Esophagus muscularis mucosa (tissue), 4 donors: ENCODE measurements around the gene SLC9A6. TPM values are rescaled to one million over a fixed set of nuclear protein-coding genes. Genes with fewer than 3 reads are reported as not detected.

Experiments
- DNase-seq: peaks from one replicate; pipeline ENCODE4 v3.0.0-alpha.2; 2017; ENCODE audit errors: extremely low spot score
- H3K27ac ChIP-seq, 4 donors: fragments of 200-600 bp; sonication (generic); replicated peaks in 1 of 4; 1 replicate in 3 of 4; 2 replicates in 1 of 4; pipeline ENCODE4 v1.5.1; 2016 to 2019; ENCODE audit warnings: mild to moderate bottlenecking in 1 of 4
- H3K27me3 ChIP-seq, 4 donors: fragments of 200-600 bp; sonication (generic); one replicate each; pipeline versions ENCODE4 v1.5.1 to v1.6.0; 2016 to 2019
- H3K36me3 ChIP-seq, 4 donors: fragments of 200-600 bp; sonication (generic); one replicate each; pipeline ENCODE4 v1.5.1; 2016 to 2019
- H3K4me1 ChIP-seq, 4 donors: fragments of 200-600 bp; sonication (generic); one replicate each; pipeline ENCODE4 v1.5.1; 2016 to 2019
- H3K4me3 ChIP-seq, 4 donors: fragments of 200-600 bp; sonication (generic); 1 replicate in 2 of 4; 2 replicates in 2 of 4; pipeline ENCODE4 v1.5.1; 2016 to 2019; ENCODE audit warnings: mild to moderate bottlenecking in 4 of 4, moderate library complexity in 1 of 4
- H3K9me3 ChIP-seq, 4 donors: fragments of 200-600 bp; sonication (generic); 1 replicate in 3 of 4; 2 replicates in 1 of 4; pipeline ENCODE4 v1.5.1; 2016 to 2019
- CTCF ChIP-seq, 3 experiments: fragments of 200-600 bp in 2 of 3; fragments of 450-650 bp in 1 of 3; sonication (generic) in 2 of 3; IDR thresholded peaks; one replicate each; pipeline ENCODE4 v1.5.1; 2017 to 2019; ENCODE audit warnings: antibody characterized with exemption in 3 of 3, mild to moderate bottlenecking in 2 of 3, moderate library complexity in 1 of 3
- EP300 ChIP-seq: sonication (generic); formaldehyde crosslinking; IDR thresholded peaks from one replicate; pipeline ENCODE4 v1.6.1; 2017; ENCODE audit warnings: antibody characterized with exemption
- POLR2A ChIP-seq: fragments of 450-650 bp; IDR thresholded peaks from one replicate; pipeline ENCODE4 v1.6.1; 2017; ENCODE audit warnings: antibody characterized with exemption, moderate library complexity, mild to moderate bottlenecking, low read depth
- POLR2AphosphoS5 ChIP-seq, 2 donors: sonication (generic); formaldehyde crosslinking; IDR thresholded peaks; one replicate each; pipeline ENCODE4 v1.6.1; 2017; ENCODE audit warnings: antibody characterized with exemption in 2 of 2
- WGBS: methylation state at CpG from one replicate; pipeline ENCODE4 v1.1.5; 2018; 5-methylcytosine and 5-hydroxymethylcytosine counted together
- intact Hi-C: fragments of 100-400 bp; cut with DNase I; formaldehyde crosslinking; loops from one replicate; pipeline ENCODE4 v1.15.1; 2023
- total RNA-seq, 4 donors: library from RNA; depleted of rRNA; stranded (reverse); fragments of >200 nt; gene quantifications; one replicate each; pipeline versions ENCODE4 v1.1.0 to v1.2.1, GENCODE V29; 2016

The SLC9A6 gene
- total RNA-seq, 4 donors from 2014 or later, result 12.9 to 17.4 (median 13.7) TPM

GRCh38 chrX:136025091-136025490 is 39.9 kb downstream of the SLC9A6 start:
- intact Hi-C loops, result loop anchor here (5.0 to 10.0 kb wide), 2 partner anchors 552 to 670 kb away; no protein-coding TSS in a partner anchor
- Histone ChIP-seq H3K4me3 (no peak overlapping the region), H3K27me3 (no peaks in the 10 kb centered on the region), H3K4me1 (peaks cover 0 to 16% (median 13%) of the 10 kb centered on the region in 4 donors), H3K9me3 (no peaks in the 10 kb centered on the region), H3K36me3 (peaks cover 0 to 13% (median 6%) of the 10 kb centered on the region in 4 donors), H3K27ac (no peak overlapping the region)
- DNase-seq, result no peak
- TF ChIP-seq POLR2AphosphoS5 (IDR thresholded peaks at IDR 0.05) (no peak), EP300 (no peak), CTCF (IDR thresholded peaks at IDR 0.05) (no peak), POLR2A (no peak)
- WGBS, result 57% methylated on average over 3 of the region's 3 CpGs

GRCh38 chrX:136028383-136028984 is 43.2 kb downstream of the SLC9A6 start:
- Histone ChIP-seq H3K4me3 (no peak overlapping the region), H3K27ac (peak overlapping the region; percentile 80 to 84 (median 84)), H3K4me1 (peaks cover 6 to 45% (median 35%) of the 10 kb centered on the region in 4 donors), H3K36me3 (peaks cover 0 to 6% (median 0%) of the 10 kb centered on the region in 4 donors), H3K9me3 (no peaks in the 10 kb centered on the region), H3K27me3 (no peaks in the 10 kb centered on the region)
- no peak for DNase-seq
- intact Hi-C loops, result loop anchor here (2.0 to 10.0 kb wide), 3 partner anchors 184 to 666 kb away; no protein-coding TSS in a partner anchor
- TF ChIP-seq POLR2A (no peak), EP300 (no peak), CTCF (IDR thresholded peaks at IDR 0.05) (peak; percentile 60 to 75 (median 65)), POLR2AphosphoS5 (IDR thresholded peaks at IDR 0.05) (no peak)

- peak overlapping the region in 1 of 4 donors; percentile 11 for H3K4me3 ChIP-seq
- no peaks in the 10 kb centered on the region for H3K9me3 ChIP-seq
- no peaks in the 10 kb centered on the region for H3K36me3 ChIP-seq
- peaks cover 12 to 57% (median 47%) of the 10 kb centered on the region in 4 donors for H3K4me1 ChIP-seq
- intact Hi-C loops, result loop anchor here (2.0 to 10.0 kb wide), 4 partner anchors 133 to 665 kb away; no protein-coding TSS in a partner anchor
- 45% methylated on average over 2 of the region's 2 CpGs for WGBS
- H3K27me3 ChIP-seq, result no peaks in the 10 kb centered on the region
- TF ChIP-seq POLR2A (no peak), CTCF (IDR thresholded peaks at IDR 0.05) (no peak), POLR2AphosphoS5 (IDR thresholded peaks at IDR 0.05) (no peak), EP300 (no peak)
- peak overlapping the region; percentile 80 to 84 (median 84) for H3K27ac ChIP-seq
- no peak for DNase-seq
Observed at GRCh38 chrX:136029766-136030165, 44.5 kb downstream of the SLC9A6 start.

- Histone ChIP-seq H3K4me3 (peak overlapping the region in 2 of 4 donors; percentile 7 to 11), H3K27ac (peak overlapping the region; percentile 80 to 84 (median 84)), H3K9me3 (no peaks in the 10 kb centered on the region), H3K36me3 (no peaks in the 10 kb centered on the region), H3K27me3 (no peaks in the 10 kb centered on the region), H3K4me1 (peaks cover 12 to 57% (median 47%) of the 10 kb centered on the region in 4 donors)
- TF ChIP-seq POLR2AphosphoS5 (IDR thresholded peaks at IDR 0.05) (peak; percentile 84 to 89), POLR2A (no peak), EP300 (peak; percentile 13)
- DNase-seq, result no peak
- 39% methylated on average over 9 of the region's 9 CpGs for WGBS
- intact Hi-C loops, result loop anchor here (5.0 kb wide), 1 partner anchor 132 kb away; no protein-coding TSS in a partner anchor
Observed at GRCh38 chrX:136030303-136031191, 45.3 kb downstream of the SLC9A6 start.
